ENCODE results near the gene DLGAP1. TPM values are rescaled to one million over a fixed set of nuclear protein-coding genes. Genes with fewer than 3 reads are reported as not detected.
"Not testable (repeated sequence)": the region's sequence is repeated elsewhere in the genome, so short reads cannot be mapped to it uniquely, and the experiment has no call there.

The DLGAP1 gene
- total RNA-seq, 3 donors from 2014 or later (not counting 1 experiment from before 2014, with no cell fraction given): not detected

DNA sequence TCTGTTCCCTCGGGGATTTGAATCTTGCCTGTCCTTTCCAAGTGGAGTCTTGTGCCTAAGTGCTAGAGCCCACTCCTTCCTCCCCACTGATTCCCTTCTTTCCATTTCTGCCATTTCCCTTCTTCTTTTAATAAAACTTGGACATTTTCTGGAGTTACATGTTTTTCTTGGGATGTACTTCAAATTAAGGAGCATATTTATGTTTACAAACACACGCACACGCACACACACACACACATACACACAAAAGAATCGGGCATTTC lies 850.9 kb downstream of the DLGAP1 start:
- Histone ChIP-seq H3K4me1 (ENCODE audit: control insufficient read depth, insufficient read depth, low read length) (peaks cover 34% of the 10 kb centered on the region), H3K27me3 (ENCODE audit: control insufficient read depth, insufficient read depth, low read length) (no peaks in the 10 kb centered on the region), H3K36me3 (ENCODE audit: control insufficient read depth, insufficient read depth, low read length) (no peaks in the 10 kb centered on the region), H3K4me3 (ENCODE audit: low read length) (no peak overlapping the region), H3K27ac (ENCODE audit: low read length) (peak overlapping the region; percentile 89), H3K9me3 (ENCODE audit: control insufficient read depth, insufficient read depth, low read length) (no peaks in the 10 kb centered on the region)
- TF ChIP-seq, protein P1, sequence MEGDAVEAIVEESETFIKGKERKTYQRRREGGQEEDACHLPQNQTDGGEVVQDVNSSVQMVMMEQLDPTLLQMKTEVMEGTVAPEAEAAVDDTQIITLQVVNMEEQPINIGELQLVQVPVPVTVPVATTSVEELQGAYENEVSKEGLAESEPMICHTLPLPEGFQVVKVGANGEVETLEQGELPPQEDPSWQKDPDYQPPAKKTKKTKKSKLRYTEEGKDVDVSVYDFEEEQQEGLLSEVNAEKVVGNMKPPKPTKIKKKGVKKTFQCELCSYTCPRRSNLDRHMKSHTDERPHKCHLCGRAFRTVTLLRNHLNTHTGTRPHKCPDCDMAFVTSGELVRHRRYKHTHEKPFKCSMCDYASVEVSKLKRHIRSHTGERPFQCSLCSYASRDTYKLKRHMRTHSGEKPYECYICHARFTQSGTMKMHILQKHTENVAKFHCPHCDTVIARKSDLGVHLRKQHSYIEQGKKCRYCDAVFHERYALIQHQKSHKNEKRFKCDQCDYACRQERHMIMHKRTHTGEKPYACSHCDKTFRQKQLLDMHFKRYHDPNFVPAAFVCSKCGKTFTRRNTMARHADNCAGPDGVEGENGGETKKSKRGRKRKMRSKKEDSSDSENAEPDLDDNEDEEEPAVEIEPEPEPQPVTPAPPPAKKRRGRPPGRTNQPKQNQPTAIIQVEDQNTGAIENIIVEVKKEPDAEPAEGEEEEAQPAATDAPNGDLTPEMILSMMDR (IDR thresholded peaks at IDR 0.05): no peak
- Mint-ChIP-seq H3K36me3 (no peaks in the 10 kb centered on the region), H3K4me1 (no peaks in the 10 kb centered on the region), H3K4me3 (no peak overlapping the region), H3K9me3 (no peaks in the 10 kb centered on the region), H3K27ac (no peak overlapping the region), H3K27me3 (ENCODE audit: low read depth in 2 of 2) (no peaks in the 10 kb centered on the region)
- ATAC-seq (no peak), DNase-seq (no peak)
- intact Hi-C loops (cut with micrococcal nuclease): loop anchor here (1.0 to 5.0 kb wide), 3 partner anchors 10 to 642 kb away; no protein-coding TSS in a partner anchor
- 16% methylated on average over 4 of the region's 4 CpGs for WGBS (ENCODE audit: insufficient coverage)

DNA sequence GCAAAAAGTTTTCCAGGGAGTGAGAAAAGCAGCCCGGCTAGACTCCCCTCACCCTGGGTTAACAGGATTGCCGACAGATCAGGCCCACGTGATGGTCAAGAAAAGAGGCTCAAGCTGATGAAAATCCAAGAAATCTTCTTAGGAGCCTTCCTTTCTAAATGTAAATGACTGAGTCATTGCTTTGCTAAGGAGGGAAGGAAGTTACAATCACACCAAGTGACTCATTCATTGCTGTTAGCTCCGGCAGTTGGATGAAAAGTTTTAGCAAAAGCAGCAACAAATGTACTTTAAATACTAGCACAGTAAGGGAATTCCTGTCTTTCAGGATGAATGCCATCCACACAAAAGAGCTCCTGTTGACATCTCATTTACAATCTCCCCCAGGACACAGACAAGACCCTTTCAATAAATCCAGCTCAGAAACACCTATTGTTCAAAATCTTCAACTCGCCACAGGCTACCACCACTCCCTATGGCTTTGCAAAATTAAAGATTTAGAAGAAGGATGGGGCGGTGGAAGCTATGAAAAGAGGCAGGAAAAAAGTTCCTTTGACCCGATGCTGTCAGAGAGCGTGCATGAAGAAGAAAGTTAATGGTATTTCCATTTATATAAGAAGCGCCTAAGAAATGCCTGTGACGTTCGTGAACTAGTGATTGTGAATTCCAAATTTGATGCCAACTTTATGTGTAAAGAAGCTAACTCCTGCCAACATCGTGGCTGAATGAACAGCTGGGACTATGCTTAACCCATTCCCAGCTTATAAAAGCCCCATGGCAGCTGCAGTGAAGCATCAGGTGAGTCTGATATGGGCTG lies 851.5 kb downstream of the DLGAP1 start:
- no peaks in the 10 kb centered on the region for H3K27me3 ChIP-seq (ENCODE audit: control insufficient read depth, insufficient read depth, low read length)
- TF ChIP-seq, protein P1 (IDR thresholded peaks at IDR 0.05): no peak
- intact Hi-C loops (cut with micrococcal nuclease): loop anchor here (1.0 to 5.0 kb wide), 4 partner anchors 9 to 641 kb away; no protein-coding TSS in a partner anchor
- ATAC-seq: peak; percentile 42 to 61 (median 51)
- H3K27me3 Mint-ChIP-seq (ENCODE audit: low read depth in 2 of 2): no peaks in the 10 kb centered on the region
- no peaks in the 10 kb centered on the region for H3K9me3 Mint-ChIP-seq
- H3K36me3 Mint-ChIP-seq: no peaks in the 10 kb centered on the region
- H3K4me1 ChIP-seq (ENCODE audit: control insufficient read depth, insufficient read depth, low read length): peaks cover 34% of the 10 kb centered on the region
- peak in 1 of 2 donors; percentile 62 for DNase-seq
- no peak overlapping the region for H3K27ac Mint-ChIP-seq
- peak overlapping the region; percentile 89 for H3K27ac ChIP-seq (ENCODE audit: low read length)
- no peaks in the 10 kb centered on the region for H3K36me3 ChIP-seq (ENCODE audit: control insufficient read depth, insufficient read depth, low read length)
- 37% methylated on average over 11 of the region's 12 CpGs for WGBS (ENCODE audit: insufficient coverage)
- H3K4me3 Mint-ChIP-seq: no peak overlapping the region
- H3K4me3 ChIP-seq (ENCODE audit: low read length): peak overlapping the region; percentile 26
- H3K9me3 ChIP-seq (ENCODE audit: control insufficient read depth, insufficient read depth, low read length): no peaks in the 10 kb centered on the region
- no peaks in the 10 kb centered on the region for H3K4me1 Mint-ChIP-seq

DNA sequence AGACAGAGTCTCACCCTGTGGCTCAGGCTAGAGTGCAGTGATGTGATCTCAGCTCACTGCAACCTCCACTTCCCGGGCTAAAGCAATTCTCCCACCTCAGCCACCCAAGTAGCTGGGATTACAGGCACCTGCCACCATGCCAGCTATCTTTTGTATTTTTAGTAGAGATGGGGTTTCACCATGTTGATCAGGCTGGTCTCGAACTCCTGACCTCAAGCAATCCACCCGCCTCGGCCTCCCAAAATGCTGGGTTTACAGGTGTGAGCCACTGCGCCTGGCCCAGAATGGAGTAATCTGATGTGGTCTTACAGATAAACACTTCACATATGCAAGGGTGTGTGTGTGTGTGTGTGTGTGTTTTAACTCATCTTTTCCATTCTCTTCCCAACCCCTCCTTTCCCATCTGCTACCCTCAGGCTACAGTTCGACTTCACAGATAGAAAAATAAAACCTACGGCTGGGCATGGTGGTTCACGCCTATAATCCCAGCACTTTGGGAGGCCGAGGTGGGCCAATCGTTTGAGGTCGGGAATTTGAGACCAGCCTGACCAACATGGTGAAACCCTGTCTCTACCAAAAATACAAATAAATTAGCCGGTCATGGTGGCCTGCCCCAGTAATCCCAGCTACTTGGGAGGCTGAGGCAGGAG lies 853.9 kb downstream of the DLGAP1 start:
- DNase-seq; H3K27me3 ChIP-seq (ENCODE audit: control insufficient read depth, insufficient read depth, low read length); ATAC-seq; H3K27ac ChIP-seq (ENCODE audit: low read length); H3K4me3 ChIP-seq (ENCODE audit: low read length); H3K27ac Mint-ChIP-seq; H3K9me3 Mint-ChIP-seq; H3K27me3 Mint-ChIP-seq (ENCODE audit: low read depth in 2 of 2); H3K36me3 ChIP-seq (ENCODE audit: control insufficient read depth, insufficient read depth, low read length); H3K36me3 Mint-ChIP-seq; H3K9me3 ChIP-seq (ENCODE audit: control insufficient read depth, insufficient read depth, low read length): not testable (repeated sequence)
- Mint-ChIP-seq H3K4me1 (peaks cover 17 to 18% of the 10 kb centered on the region in 2 donors), H3K4me3 (peak overlapping the region; percentile 28)
- 98% methylated on average over 8 of the region's 12 CpGs for WGBS (ENCODE audit: insufficient coverage)
- intact Hi-C loops (cut with micrococcal nuclease): loop anchor here (5.0 kb wide), 2 partner anchors 539 to 639 kb away; no protein-coding TSS in a partner anchor
- peaks cover 48% of the 10 kb centered on the region for H3K4me1 ChIP-seq (ENCODE audit: control insufficient read depth, insufficient read depth, low read length)

DNA sequence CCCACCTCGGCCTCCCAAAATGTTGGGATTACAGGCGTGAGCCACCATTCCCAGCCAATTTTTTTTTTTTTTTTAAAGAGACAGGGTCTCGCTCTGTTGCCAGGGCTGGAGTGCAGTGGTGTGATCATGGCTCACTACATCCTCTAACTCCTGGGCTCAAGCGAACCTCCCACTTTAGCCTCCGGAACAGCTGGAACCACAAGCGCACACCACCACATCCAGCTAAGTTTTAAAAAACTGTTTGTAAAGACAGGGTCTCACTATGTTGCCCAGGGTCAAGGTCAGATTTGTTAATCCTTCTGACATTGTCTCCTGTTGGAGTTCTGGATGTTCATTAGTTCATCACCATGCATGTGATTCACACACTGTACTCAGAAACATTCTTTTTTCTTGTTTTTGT lies 855.2 kb downstream of the DLGAP1 start:
- Histone ChIP-seq H3K36me3 (ENCODE audit: control insufficient read depth, insufficient read depth, low read length) (peaks cover 8% of the 10 kb centered on the region), H3K4me3 (ENCODE audit: low read length) (no peak overlapping the region), H3K27ac (ENCODE audit: low read length) (no peak overlapping the region), H3K27me3 (ENCODE audit: control insufficient read depth, insufficient read depth, low read length) (no peaks in the 10 kb centered on the region), H3K4me1 (ENCODE audit: control insufficient read depth, insufficient read depth, low read length) (peaks cover 56% of the 10 kb centered on the region), H3K9me3 (ENCODE audit: control insufficient read depth, insufficient read depth, low read length) (no peaks in the 10 kb centered on the region)
- Mint-ChIP-seq H3K27me3 (ENCODE audit: low read depth in 2 of 2) (no peaks in the 10 kb centered on the region), H3K4me3 (no peak overlapping the region), H3K9me3 (no peaks in the 10 kb centered on the region), H3K4me1 (peaks cover 30 to 31% of the 10 kb centered on the region in 2 donors), H3K36me3 (no peaks in the 10 kb centered on the region), H3K27ac (no peak overlapping the region)
- no peak for ATAC-seq
- intact Hi-C loops (cut with micrococcal nuclease): loop anchor here (5.0 kb wide), 2 partner anchors 538 to 638 kb away; no protein-coding TSS in a partner anchor
- 98% methylated on average over 5 of the region's 6 CpGs for WGBS (ENCODE audit: insufficient coverage)
- TF ChIP-seq, protein P1 (IDR thresholded peaks at IDR 0.05): no peak
- no peak for DNase-seq
